ENCODE measurements around the gene SRCAP.

- TF ChIP-seq, protein P1, sequence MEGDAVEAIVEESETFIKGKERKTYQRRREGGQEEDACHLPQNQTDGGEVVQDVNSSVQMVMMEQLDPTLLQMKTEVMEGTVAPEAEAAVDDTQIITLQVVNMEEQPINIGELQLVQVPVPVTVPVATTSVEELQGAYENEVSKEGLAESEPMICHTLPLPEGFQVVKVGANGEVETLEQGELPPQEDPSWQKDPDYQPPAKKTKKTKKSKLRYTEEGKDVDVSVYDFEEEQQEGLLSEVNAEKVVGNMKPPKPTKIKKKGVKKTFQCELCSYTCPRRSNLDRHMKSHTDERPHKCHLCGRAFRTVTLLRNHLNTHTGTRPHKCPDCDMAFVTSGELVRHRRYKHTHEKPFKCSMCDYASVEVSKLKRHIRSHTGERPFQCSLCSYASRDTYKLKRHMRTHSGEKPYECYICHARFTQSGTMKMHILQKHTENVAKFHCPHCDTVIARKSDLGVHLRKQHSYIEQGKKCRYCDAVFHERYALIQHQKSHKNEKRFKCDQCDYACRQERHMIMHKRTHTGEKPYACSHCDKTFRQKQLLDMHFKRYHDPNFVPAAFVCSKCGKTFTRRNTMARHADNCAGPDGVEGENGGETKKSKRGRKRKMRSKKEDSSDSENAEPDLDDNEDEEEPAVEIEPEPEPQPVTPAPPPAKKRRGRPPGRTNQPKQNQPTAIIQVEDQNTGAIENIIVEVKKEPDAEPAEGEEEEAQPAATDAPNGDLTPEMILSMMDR (IDR thresholded peaks at IDR 0.05) = no peak
- no peak for TF ChIP-seq POLR2A (IDR thresholded peaks at IDR 0.05)
These were observed 34.3 kb upstream of the SRCAP start for GRCh38 chr16:30664616-30665109.

Data from stomach (tissue), 4 donors.